Kidney (tissue), 14 donors: ENCODE data around the gene CNTROB. TPM values are rescaled to one million over a fixed set of nuclear protein-coding genes. Genes with fewer than 3 reads are reported as not detected.

Experiments
- DNase-seq, 5 donors: peaks; one replicate each; pipeline ENCODE4 v3.0.0-alpha.2; 2013 to 2020
- FAIRE-seq: peaks from 2 replicates; lab custom pipeline; 2012; peaks lifted over from hg19 to GRCh38; lab: Jason Lieb, UNC
- H3K27ac ChIP-seq, 2 donors: one replicate each; pipeline ENCODE4 v1.7.0; 2013; ENCODE audit warnings: low read depth in 2 of 2, low read length in 2 of 2, inconsistent platforms in 1 of 2
- H3K27me3 ChIP-seq: one replicate; pipeline ENCODE4 v1.7.1; 2013; ENCODE audit warnings: low read length, inconsistent platforms; ENCODE audit not compliant: control insufficient read depth, insufficient read depth
- H3K36me3 ChIP-seq, 3 donors: one replicate each; pipeline versions ENCODE4 v1.7.0 to v1.7.1; 2013; ENCODE audit warnings: low read length in 3 of 3, control low read depth in 1 of 3, inconsistent platforms in 1 of 3; ENCODE audit not compliant: insufficient read depth in 3 of 3, control insufficient read depth in 2 of 3
- H3K4me1 ChIP-seq, 3 donors: one replicate each; pipeline versions ENCODE4 v1.7.0 to v1.7.1; 2013; ENCODE audit warnings: low read length in 3 of 3, inconsistent platforms in 1 of 3, low read depth in 1 of 3; ENCODE audit not compliant: control insufficient read depth in 2 of 3, insufficient read depth in 2 of 3
- H3K4me3 ChIP-seq, 3 donors: one replicate each; pipeline versions ENCODE4 v1.7.0 to v1.8.1; 2013; ENCODE audit warnings: low read length in 3 of 3, control low read depth in 1 of 3, inconsistent platforms in 1 of 3
- H3K9ac ChIP-seq, 3 donors: one replicate each; pipeline versions ENCODE4 v1.7.0 to v1.7.1; 2013; ENCODE audit warnings: low read length in 3 of 3, control low read depth in 1 of 3, inconsistent platforms in 1 of 3
- H3K9me3 ChIP-seq, 3 donors: one replicate each; pipeline versions ENCODE4 v1.7.0 to v1.7.1; 2013; ENCODE audit warnings: low read length in 3 of 3, control low read depth in 1 of 3, inconsistent platforms in 1 of 3; ENCODE audit not compliant: control insufficient read depth in 2 of 3, insufficient read depth in 1 of 3
- CTCF ChIP-seq: IDR thresholded peaks from 3 replicates; pipeline ENCODE4 v1.5.1; 2012; ENCODE audit warnings: mild to moderate bottlenecking, moderate library complexity, borderline replicate concordance; ENCODE audit not compliant: insufficient read depth; ENCODE audit errors: extremely low read depth
- intact Hi-C: fragments of 100-400 bp; cut with DNase I; formaldehyde crosslinking; loops from one replicate; pipeline ENCODE4 v1.11.1; 2022
- polyA plus RNA-seq: library from polyadenylated mRNA; stranded (reverse); fragments of 350-450 nt; fragmentation: Illumina TruSeq; extraction: RNeasy Lipid Tissue Mini Kit (QIAGEN cat#74804); gene quantifications from one replicate; pipeline ENCODE4 v1.2.3, GENCODE V29; 2014; ENCODE audit warnings: low read depth, low replicate concordance; ENCODE audit not compliant: insufficient read depth
- total RNA-seq: library from RNA; stranded (reverse); fragmentation: NEBNext Ultra II Directional; extraction: Animal tissue kit (Norgen Biotek cat#: 25700); gene quantifications from one replicate; pipeline ENCODE4 v1.2.1, GENCODE V29; 2021
- donor health status: control.
- donor health status: control.
- donor health status: control.
- donor health status: control.
- donor health status: control.
- donor health status: DM: yes; HTN: yes; CAD: no.
- donor health status: Normal renal cell carcinoma (clear cell type).

Gene CNTROB
- total and polyA plus RNA-seq, 2 donors from 2014 or later = 11.6 to 27.5 TPM

- Histone ChIP-seq H3K4me3 (peak overlapping the region; percentile 97 to 99 (median 99)), H3K9ac (peak overlapping the region; percentile 90 to 99 (median 93)), H3K27me3 (no peaks in the 10 kb centered on the region), H3K27ac (peak overlapping the region in 1 of 2 donors; percentile 75), H3K9me3 (no peaks in the 10 kb centered on the region), H3K4me1 (peaks cover 0 to 19% (median 8%) of the 10 kb centered on the region in 3 donors), H3K36me3 (peaks cover 3 to 6% (median 4%) of the 10 kb centered on the region in 3 donors)
- intact Hi-C loops = no loop called here
- DNase-seq (peak in 2 of 5 donors; percentile 24 to 68), FAIRE-seq (no peak)
- TF ChIP-seq CTCF = no peak
Measured at GRCh38 chr17:7932483-7932891, 481 bp downstream of the CNTROB start.

GRCh38 chr17:7932949-7933348, 943 bp downstream of the CNTROB start:
- intact Hi-C loops = no loop called here
- Histone ChIP-seq H3K27ac (no peak overlapping the region), H3K36me3 (peaks cover 3 to 6% (median 4%) of the 10 kb centered on the region in 3 donors)

GRCh38 chr17:7935859-7936258, 3.9 kb downstream of the CNTROB start:
- Histone ChIP-seq H3K4me3 (no peak overlapping the region), H3K9ac (no peak overlapping the region), H3K4me1 (peaks cover 0 to 18% (median 7%) of the 10 kb centered on the region in 3 donors), H3K9me3 (no peaks in the 10 kb centered on the region), H3K27ac (no peak overlapping the region), H3K27me3 (no peaks in the 10 kb centered on the region), H3K36me3 (peaks cover 8 to 23% (median 16%) of the 10 kb centered on the region in 3 donors)
- TF ChIP-seq CTCF = no peak
- FAIRE-seq = no peak
- intact Hi-C loops = no loop called here
- no peak for DNase-seq

More at GRCh38 chr17:7932949-7933348, 943 bp downstream of the CNTROB start:
- no peak for FAIRE-seq
- DNase-seq = peak in 3 of 5 donors; percentile 21 to 69 (median 44)
- no peaks in the 10 kb centered on the region for H3K27me3 ChIP-seq
- no peak for TF ChIP-seq CTCF
- H3K9me3 ChIP-seq = no peaks in the 10 kb centered on the region
- peaks cover 0 to 19% (median 8%) of the 10 kb centered on the region in 3 donors for H3K4me1 ChIP-seq
- peak overlapping the region; percentile 90 to 99 (median 93) for H3K9ac ChIP-seq
- peak overlapping the region; percentile 97 to 99 (median 99) for H3K4me3 ChIP-seq

GRCh38 chr17:7940034-7940433, 8.0 kb downstream of the CNTROB start:
- DNase-seq (peak in 1 of 5 donors; percentile 15), FAIRE-seq (no peak)
- peaks cover 13 to 44% (median 34%) of the 10 kb centered on the region in 3 donors for H3K36me3 ChIP-seq
- H3K9me3 ChIP-seq = no peaks in the 10 kb centered on the region
- no peak overlapping the region for H3K4me3 ChIP-seq
- H3K27ac ChIP-seq = no peak overlapping the region
- H3K9ac ChIP-seq = no peak overlapping the region
- no peak for TF ChIP-seq CTCF
- no peaks in the 10 kb centered on the region for H3K27me3 ChIP-seq
- intact Hi-C loops = no loop called here
- no peaks in the 10 kb centered on the region for H3K4me1 ChIP-seq
